Lower leg skin (tissue), 3 donors: ENCODE measurements around the gene ZBTB42.

Experiments
- CTCF ChIP-seq, 3 donors: fragments of 450-650 bp; IDR thresholded peaks; one replicate each; pipeline ENCODE4 v1.5.1; 2016; ENCODE audit warnings: antibody characterized with exemption in 3 of 3, mild to moderate bottlenecking in 3 of 3, moderate library complexity in 2 of 3
- POLR2A ChIP-seq, 2 donors: fragments of 450-650 bp; IDR thresholded peaks; one replicate each; pipeline ENCODE4 v1.6.1; 2016 to 2017; ENCODE audit warnings: antibody characterized with exemption in 2 of 2, mild to moderate bottlenecking in 1 of 2, moderate library complexity in 1 of 2

GRCh38 chr14:104804481-104805325 is 3.8 kb downstream of the ZBTB42 start:
- TF ChIP-seq CTCF (IDR thresholded peaks at IDR 0.05) (no peak), POLR2A (IDR thresholded peaks at IDR 0.05) (no peak)
